A172 (cell line): ENCODE results near the gene SFI1. TPM values are rescaled to one million over a fixed set of nuclear protein-coding genes. Genes with fewer than 3 reads are reported as not detected.
"Not testable (repeated sequence)": the region's sequence is repeated elsewhere in the genome, so short reads cannot be mapped to it uniquely, and the experiment has no call there.

Experiments
- DNase-seq: peaks from one replicate; pipeline ENCODE4 v3.0.0-alpha.2; 2015; ENCODE audit warnings: low spot score
- total RNA-seq: library from RNA; depleted of rRNA; stranded (reverse); fragments of >200 nt; shearing (Covaris generic); gene quantifications from 2 replicates; pipeline ENCODE4 v1.2.3, GENCODE V29; 2014

The SFI1 gene
- total RNA-seq, 1 experiment from 2014 or later, result 11.2 TPM

- DNase-seq, result not testable (repeated sequence)
Measured at GRCh38 chr22:31540166-31540565, 43.8 kb downstream of the SFI1 start.

GRCh38 chr22:31540966-31541365 is 44.6 kb downstream of the SFI1 start:
- DNase-seq, result no peak

- no peak for DNase-seq
Measured at GRCh38 chr22:31544481-31545480, 48.4 kb downstream of the SFI1 start.

- DNase-seq, result no peak
Measured at GRCh38 chr22:31550871-31551370, 54.6 kb downstream of the SFI1 start.

GRCh38 chr22:31556627-31557203 is 60.4 kb downstream of the SFI1 start:
- peak; percentile 6 for DNase-seq

- DNase-seq, result not testable (repeated sequence)
Measured at GRCh38 chr22:31558546-31558945, 62.2 kb downstream of the SFI1 start.

GRCh38 chr22:31561238-31561887 is 65.0 kb downstream of the SFI1 start:
- DNase-seq, result peak; percentile 66

- DNase-seq, result no peak
Measured at GRCh38 chr22:31561970-31562369, 65.6 kb downstream of the SFI1 start.

- no peak for DNase-seq
Measured at GRCh38 chr22:31566484-31566883, 70.1 kb downstream of the SFI1 start.

GRCh38 chr22:31567196-31567595 is 70.9 kb downstream of the SFI1 start:
- no peak for DNase-seq

GRCh38 chr22:31567702-31568101 is 71.4 kb downstream of the SFI1 start:
- no peak for DNase-seq

GRCh38 chr22:31569126-31569525 is 72.8 kb downstream of the SFI1 start:
- DNase-seq, result no peak

- DNase-seq, result no peak
Measured at GRCh38 chr22:31572939-31573338, 76.6 kb downstream of the SFI1 start.

GRCh38 chr22:31574055-31574670 is 77.8 kb downstream of the SFI1 start:
- DNase-seq, result no peak

GRCh38 chr22:31575190-31575589 is 78.9 kb downstream of the SFI1 start:
- no peak for DNase-seq

GRCh38 chr22:31577711-31578110 is 81.4 kb downstream of the SFI1 start:
- no peak for DNase-seq

- DNase-seq, result no peak
Measured at GRCh38 chr22:31578171-31578570, 81.8 kb downstream of the SFI1 start.

GRCh38 chr22:31579835-31580242 is 83.5 kb downstream of the SFI1 start:
- no peak for DNase-seq

GRCh38 chr22:31583861-31584485 is 87.6 kb downstream of the SFI1 start:
- no peak for DNase-seq

- no peak for DNase-seq
Measured at GRCh38 chr22:31584804-31585160, 88.4 kb downstream of the SFI1 start.

GRCh38 chr22:31585161-31585859 is 89.0 kb downstream of the SFI1 start:
- no peak for DNase-seq
